Medulla oblongata (tissue), 1 donor: ENCODE measurements around the gene AFG1L.

Source experiments
- DNase-seq: peaks from one replicate; pipeline ENCODE4 v3.0.0-alpha.2; 2015; ENCODE audit errors: extremely low spot score

AFG1L gene

DNA sequence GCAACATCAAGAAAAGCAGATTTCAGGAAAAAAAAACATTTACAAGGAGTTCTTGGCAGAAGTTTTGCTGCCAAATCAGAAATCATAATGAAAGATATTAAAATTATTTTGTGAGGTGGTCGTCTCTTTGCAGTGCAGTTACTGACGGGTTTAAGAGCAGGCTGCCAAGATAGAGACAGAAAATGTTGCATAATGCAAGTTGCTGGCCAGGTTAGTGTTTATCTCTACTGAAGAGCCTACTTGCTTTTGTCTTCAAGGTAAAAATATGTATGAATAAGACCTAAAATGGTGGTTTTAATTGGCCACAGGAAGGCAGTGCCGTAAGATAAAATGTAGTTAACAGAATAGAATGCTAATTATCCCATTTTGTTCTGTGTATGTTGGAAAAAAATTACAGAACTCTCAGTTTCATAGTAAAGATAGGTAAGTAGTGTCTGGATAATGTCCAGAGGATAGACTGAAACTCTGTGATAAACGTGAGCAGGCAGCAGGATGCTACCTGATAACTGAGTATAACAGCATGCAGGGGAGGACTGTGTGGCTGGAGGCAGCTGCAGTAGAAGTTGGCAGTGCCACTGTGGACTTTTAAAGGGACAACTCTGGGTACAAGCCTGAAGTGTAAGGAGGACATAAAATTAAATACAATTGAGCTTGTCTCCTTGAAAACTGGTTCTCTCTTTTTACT lies 279.7 kb downstream of the AFG1L start:
- DNase-seq, result no peak
